Measurements from ENCODE around the gene CNST. TPM values are rescaled to one million over a fixed set of nuclear protein-coding genes. Genes with fewer than 3 reads are reported as not detected.

Gene CNST
- total RNA-seq, 3 donors from 2014 or later (not counting 1 experiment from before 2014, with no cell fraction given), result 48.2 to 56.1 (median 49.7) TPM

DNA sequence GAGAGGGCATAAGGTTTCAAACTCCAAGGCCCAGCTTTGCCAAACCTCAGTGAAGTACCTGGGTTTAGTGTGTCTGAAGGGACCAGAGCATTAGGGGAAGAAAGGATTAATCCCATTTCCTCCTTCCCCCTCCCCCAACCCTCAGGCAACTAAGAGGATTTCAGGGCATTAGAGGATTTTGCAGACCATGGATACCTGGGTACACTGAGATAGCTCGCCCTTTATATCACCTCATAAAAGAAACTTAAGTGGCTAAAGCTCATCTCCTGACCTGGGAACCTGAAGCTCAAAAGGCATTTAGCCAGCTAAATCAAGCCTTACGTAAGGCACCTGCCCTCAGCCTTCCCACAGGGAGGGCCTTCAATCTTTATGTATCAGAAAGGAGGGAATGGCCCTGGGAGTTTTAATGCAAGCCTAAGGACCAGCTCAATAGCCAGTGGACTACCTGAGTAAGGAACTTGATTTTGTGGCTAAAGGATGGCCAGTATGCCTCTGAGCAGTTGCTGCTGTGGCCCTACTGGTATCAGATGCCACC lies 32.8 kb upstream of the CNST start:
- Histone ChIP-seq H3K4me3 (ENCODE audit: low read length) (no peak overlapping the region), H3K27me3 (ENCODE audit: control insufficient read depth, insufficient read depth, low read length) (no peaks in the 10 kb centered on the region), H3K36me3 (ENCODE audit: control insufficient read depth, insufficient read depth, low read length) (no peaks in the 10 kb centered on the region), H3K9me3 (ENCODE audit: control insufficient read depth, insufficient read depth, low read length) (peaks cover 9% of the 10 kb centered on the region), H3K27ac (ENCODE audit: low read length) (no peak overlapping the region), H3K4me1 (ENCODE audit: control insufficient read depth, insufficient read depth, low read length) (peaks cover 7% of the 10 kb centered on the region)
- intact Hi-C loops (cut with micrococcal nuclease), result no loop called here
- TF ChIP-seq, protein P1, sequence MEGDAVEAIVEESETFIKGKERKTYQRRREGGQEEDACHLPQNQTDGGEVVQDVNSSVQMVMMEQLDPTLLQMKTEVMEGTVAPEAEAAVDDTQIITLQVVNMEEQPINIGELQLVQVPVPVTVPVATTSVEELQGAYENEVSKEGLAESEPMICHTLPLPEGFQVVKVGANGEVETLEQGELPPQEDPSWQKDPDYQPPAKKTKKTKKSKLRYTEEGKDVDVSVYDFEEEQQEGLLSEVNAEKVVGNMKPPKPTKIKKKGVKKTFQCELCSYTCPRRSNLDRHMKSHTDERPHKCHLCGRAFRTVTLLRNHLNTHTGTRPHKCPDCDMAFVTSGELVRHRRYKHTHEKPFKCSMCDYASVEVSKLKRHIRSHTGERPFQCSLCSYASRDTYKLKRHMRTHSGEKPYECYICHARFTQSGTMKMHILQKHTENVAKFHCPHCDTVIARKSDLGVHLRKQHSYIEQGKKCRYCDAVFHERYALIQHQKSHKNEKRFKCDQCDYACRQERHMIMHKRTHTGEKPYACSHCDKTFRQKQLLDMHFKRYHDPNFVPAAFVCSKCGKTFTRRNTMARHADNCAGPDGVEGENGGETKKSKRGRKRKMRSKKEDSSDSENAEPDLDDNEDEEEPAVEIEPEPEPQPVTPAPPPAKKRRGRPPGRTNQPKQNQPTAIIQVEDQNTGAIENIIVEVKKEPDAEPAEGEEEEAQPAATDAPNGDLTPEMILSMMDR (IDR thresholded peaks at IDR 0.05), result no peak
- no peak for ATAC-seq
- Mint-ChIP-seq H3K9me3 (no peaks in the 10 kb centered on the region), H3K36me3 (no peaks in the 10 kb centered on the region), H3K27me3 (ENCODE audit: low read depth in 2 of 2) (no peaks in the 10 kb centered on the region), H3K4me1 (peaks cover 4 to 11% of the 10 kb centered on the region in 2 donors), H3K4me3 (no peak overlapping the region), H3K27ac (no peak overlapping the region)
- 91% methylated on average over 2 of the region's 2 CpGs for WGBS (ENCODE audit: insufficient coverage)
- no peak for DNase-seq

GRCh38 chr1:246534114-246534513 lies 32.1 kb upstream of the CNST start:
- TF ChIP-seq, protein P1 (IDR thresholded peaks at IDR 0.05), result no peak
- Mint-ChIP-seq H3K9me3 (no peaks in the 10 kb centered on the region), H3K27me3 (ENCODE audit: low read depth in 2 of 2) (no peaks in the 10 kb centered on the region), H3K27ac (no peak overlapping the region), H3K36me3 (no peaks in the 10 kb centered on the region), H3K4me3 (no peak overlapping the region), H3K4me1 (peaks cover 0 to 6% of the 10 kb centered on the region in 2 donors)
- intact Hi-C loops (cut with micrococcal nuclease), result no loop called here
- Histone ChIP-seq H3K4me1 (ENCODE audit: control insufficient read depth, insufficient read depth, low read length) (peaks cover under 1% of the 10 kb centered on the region), H3K27me3 (ENCODE audit: control insufficient read depth, insufficient read depth, low read length) (no peaks in the 10 kb centered on the region), H3K4me3 (ENCODE audit: low read length) (no peak overlapping the region), H3K36me3 (ENCODE audit: control insufficient read depth, insufficient read depth, low read length) (no peaks in the 10 kb centered on the region), H3K9me3 (ENCODE audit: control insufficient read depth, insufficient read depth, low read length) (peaks cover 9% of the 10 kb centered on the region), H3K27ac (ENCODE audit: low read length) (no peak overlapping the region)
- no peak for ATAC-seq
- no peak for DNase-seq
- 75% methylated on average over 1 of the region's 1 CpG for WGBS (ENCODE audit: insufficient coverage)

GRCh38 chr1:246537441-246537840 lies 28.8 kb upstream of the CNST start:
- no peak for DNase-seq
- Mint-ChIP-seq H3K4me1 (no peaks in the 10 kb centered on the region), H3K9me3 (no peaks in the 10 kb centered on the region), H3K27ac (no peak overlapping the region), H3K36me3 (no peaks in the 10 kb centered on the region), H3K4me3 (no peak overlapping the region), H3K27me3 (ENCODE audit: low read depth in 2 of 2) (no peaks in the 10 kb centered on the region)
- no peaks in the 10 kb centered on the region for H3K4me1 ChIP-seq (ENCODE audit: control insufficient read depth, insufficient read depth, low read length)
- TF ChIP-seq, protein P1 (IDR thresholded peaks at IDR 0.05), result no peak
- H3K9me3 ChIP-seq (ENCODE audit: control insufficient read depth, insufficient read depth, low read length), result no peaks in the 10 kb centered on the region
- H3K27me3 ChIP-seq (ENCODE audit: control insufficient read depth, insufficient read depth, low read length), result no peaks in the 10 kb centered on the region
- ATAC-seq, result no peak
- intact Hi-C loops (cut with micrococcal nuclease), result no loop called here
- 84% methylated on average over 7 of the region's 7 CpGs for WGBS (ENCODE audit: insufficient coverage)
- no peak overlapping the region for H3K27ac ChIP-seq (ENCODE audit: low read length)
- peaks cover 20% of the 10 kb centered on the region for H3K36me3 ChIP-seq (ENCODE audit: control insufficient read depth, insufficient read depth, low read length)
- no peak overlapping the region for H3K4me3 ChIP-seq (ENCODE audit: low read length)

- DNase-seq, result no peak
- Histone ChIP-seq H3K27ac (ENCODE audit: low read length) (no peak overlapping the region), H3K36me3 (ENCODE audit: control insufficient read depth, insufficient read depth, low read length) (peaks cover 25% of the 10 kb centered on the region), H3K4me1 (ENCODE audit: control insufficient read depth, insufficient read depth, low read length) (no peaks in the 10 kb centered on the region), H3K4me3 (ENCODE audit: low read length) (no peak overlapping the region), H3K9me3 (ENCODE audit: control insufficient read depth, insufficient read depth, low read length) (no peaks in the 10 kb centered on the region), H3K27me3 (ENCODE audit: control insufficient read depth, insufficient read depth, low read length) (no peaks in the 10 kb centered on the region)
- 96% methylated on average over 3 of the region's 3 CpGs for WGBS (ENCODE audit: insufficient coverage)
- Mint-ChIP-seq H3K9me3 (no peaks in the 10 kb centered on the region), H3K36me3 (no peaks in the 10 kb centered on the region), H3K4me3 (no peak overlapping the region), H3K27me3 (ENCODE audit: low read depth in 2 of 2) (no peaks in the 10 kb centered on the region), H3K4me1 (no peaks in the 10 kb centered on the region), H3K27ac (no peak overlapping the region)
- TF ChIP-seq, protein P1 (IDR thresholded peaks at IDR 0.05), result no peak
- no peak for ATAC-seq
- intact Hi-C loops (cut with micrococcal nuclease), result no loop called here
These were observed 28.4 kb upstream of the CNST start for GRCh38 chr1:246537887-246538286.
